GM23248 (cell line): ENCODE results near the gene CHST11.

Experiments used
- EZH2 ChIP-seq: fragments of 200-600 bp; sonication (generic); IDR thresholded peaks from 2 replicates; pipeline ENCODE4 v1.6.1; 2018; ENCODE audit warnings: antibody characterized with exemption, mild to moderate bottlenecking; ENCODE audit not compliant: insufficient read depth, poor library complexity, severe bottlenecking
- EZH2phosphoT487 ChIP-seq: fragments of 200-600 bp; sonication (generic); IDR thresholded peaks from 2 replicates; pipeline ENCODE4 v1.6.1; 2018; ENCODE audit warnings: antibody characterized with exemption, moderate library complexity, mild to moderate bottlenecking, low read depth; ENCODE audit not compliant: insufficient read depth

- TF ChIP-seq EZH2, result no peak
- no peak for TF ChIP-seq EZH2phosphoT487
These were observed 256.2 kb downstream of the CHST11 start for GRCh38 chr12:104712968-104713367.
